ENCODE measurements around the gene AKAP8L. TPM values are rescaled to one million over a fixed set of nuclear protein-coding genes. Genes with fewer than 3 reads are reported as not detected.
"Not testable (repeated sequence)": the region's sequence is repeated elsewhere in the genome, so short reads cannot be mapped to it uniquely, and the experiment has no call there.

The AKAP8L gene
- total RNA-seq, 1 donor from 2014 or later, result 133 TPM

DNA sequence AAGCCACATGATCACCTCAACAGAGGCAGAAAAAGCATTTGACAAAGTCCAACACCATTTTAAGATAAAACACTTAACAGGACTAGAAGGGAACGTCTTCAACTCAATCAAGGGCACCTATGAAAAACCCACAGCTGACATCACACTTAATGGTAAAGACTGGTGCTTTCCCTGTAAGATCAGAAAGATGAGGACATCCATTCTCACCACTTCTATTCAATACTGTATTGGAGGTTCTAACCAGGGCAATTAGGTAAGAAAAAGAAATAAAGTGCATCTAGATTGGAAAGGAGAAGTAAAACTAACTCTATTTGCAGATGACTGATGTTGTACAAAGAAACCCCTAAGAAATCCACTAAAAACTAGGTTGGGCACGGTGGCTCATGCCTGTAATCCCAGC lies 28.0 kb downstream of the AKAP8L start:
- DNase-seq (ENCODE audit: low spot score), result no peak

DNA sequence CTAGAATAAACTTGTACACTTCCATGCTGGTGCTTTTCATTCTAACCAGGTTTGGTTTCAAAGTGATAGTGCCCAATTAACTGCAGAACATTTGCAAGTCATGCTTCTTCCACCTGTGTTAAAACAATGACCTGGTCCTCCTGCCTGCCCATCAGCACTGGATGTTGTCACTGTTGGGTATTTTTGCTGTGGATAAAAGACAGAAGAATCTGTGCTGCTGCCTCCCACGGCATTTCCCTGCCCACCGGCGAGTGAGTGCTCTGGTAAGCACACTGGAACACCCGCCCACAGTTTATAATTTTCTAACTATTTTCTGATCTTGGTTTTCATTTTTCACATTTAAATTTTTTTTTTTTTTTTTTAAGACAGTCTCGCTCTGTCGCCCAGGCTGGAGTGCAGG lies 36.9 kb downstream of the AKAP8L start:
- DNase-seq (ENCODE audit: low spot score), result no peak

DNA sequence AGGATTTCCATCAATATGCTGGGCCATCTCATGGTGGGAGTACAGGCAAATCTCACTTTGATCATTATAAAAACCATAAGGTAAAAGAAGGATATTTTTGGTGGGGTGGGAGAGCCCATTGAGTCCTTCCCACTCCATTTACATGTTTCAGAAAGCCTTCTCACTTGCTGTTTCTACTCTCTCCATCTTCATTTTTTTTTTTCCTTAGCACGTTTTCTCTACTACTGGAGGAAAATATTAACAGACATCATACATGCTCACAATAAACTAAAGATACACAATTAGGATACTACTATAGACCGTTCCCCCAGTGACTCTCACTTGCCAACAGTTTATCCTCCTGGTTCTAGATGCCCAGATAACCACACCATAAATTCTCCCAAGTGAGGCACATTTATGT lies 37.4 kb downstream of the AKAP8L start:
- DNase-seq (ENCODE audit: low spot score), result no peak

DNA sequence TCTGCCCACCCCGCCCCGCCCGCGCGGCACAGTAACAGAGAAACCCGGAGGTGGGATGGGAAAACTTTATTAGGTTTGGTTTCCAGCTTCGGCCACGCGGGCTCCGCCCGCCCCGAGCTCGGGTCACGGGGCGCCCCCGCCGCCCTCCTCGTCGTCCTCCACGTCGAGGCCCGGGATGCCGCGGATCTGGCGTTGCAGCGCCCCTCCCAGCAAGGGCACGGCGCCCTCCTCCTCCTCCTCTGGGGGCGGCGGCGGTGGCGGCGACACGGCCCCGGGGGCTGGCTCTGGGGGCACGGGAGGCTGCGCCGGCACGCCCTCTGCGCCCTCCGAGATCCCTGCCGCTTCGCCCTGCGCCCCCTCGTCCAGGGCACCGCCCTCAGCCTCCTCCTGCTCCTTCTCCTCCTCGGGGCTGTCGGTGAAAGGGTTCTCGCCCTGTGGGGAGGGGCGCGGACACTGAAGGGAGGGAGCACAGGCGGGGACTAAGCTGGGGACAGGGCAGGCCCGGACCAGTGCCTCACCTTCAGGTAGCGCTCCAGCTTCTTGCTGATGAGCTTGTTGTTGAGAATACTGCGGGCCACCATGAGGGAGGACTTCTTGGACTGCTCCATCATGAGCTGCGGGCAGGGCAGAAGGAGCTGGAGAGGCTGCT lies 38.7 kb downstream of the AKAP8L start:
- peak; percentile 82 for DNase-seq (ENCODE audit: low spot score)

DNA sequence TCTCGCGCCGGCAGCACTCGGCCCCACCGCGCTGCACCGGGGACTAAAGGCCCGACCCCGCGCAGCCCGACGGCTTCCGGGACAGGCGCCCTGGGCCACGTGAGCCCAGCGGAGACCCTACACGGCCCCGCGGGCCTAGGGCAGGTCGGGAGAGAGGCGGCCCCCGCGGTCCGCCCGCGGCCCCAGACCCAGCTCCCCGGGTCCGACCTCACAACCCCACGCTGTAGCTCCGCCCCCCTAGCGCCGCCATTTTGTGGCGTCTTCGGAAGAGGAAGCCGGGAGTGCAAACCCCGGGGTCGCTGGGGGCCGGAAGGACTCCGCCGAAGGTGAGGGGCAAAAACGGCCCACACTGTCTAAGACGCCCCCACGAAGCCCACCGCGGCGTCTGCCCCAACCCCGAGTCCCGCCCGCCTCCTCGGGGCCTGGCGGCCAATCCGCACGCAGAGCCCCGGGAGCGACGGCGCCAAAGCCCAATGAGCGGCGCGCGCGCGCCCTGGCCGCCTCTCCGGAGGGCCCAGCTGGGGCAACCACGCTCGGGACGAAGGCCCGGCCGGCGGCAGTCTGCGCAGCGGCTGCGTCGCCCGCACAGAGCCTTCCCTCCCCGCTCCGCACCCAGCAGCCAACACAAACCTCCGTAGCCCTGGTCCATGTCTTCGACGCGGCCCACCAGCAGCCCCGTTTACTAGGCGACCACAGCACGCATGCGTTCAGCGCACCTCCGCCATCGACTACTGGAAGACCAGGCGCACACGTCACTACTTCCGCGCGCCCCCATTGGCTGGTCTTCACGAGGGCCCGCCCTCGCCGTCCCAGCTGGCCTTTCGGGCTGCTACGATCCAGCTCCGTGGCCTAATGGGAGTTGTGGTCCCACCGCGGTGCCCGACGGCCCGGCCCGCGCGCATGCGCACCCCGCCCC lies 39.4 kb downstream of the AKAP8L start, which contains the start of gene AKAP8:
TSS of gene AKAP8 (minus strand) at position 705 of the 916 bp plus-strand sequence. CDS start at position 649, 56 bp downstream.
- DNase-seq (ENCODE audit: low spot score), result peak; percentile 98

DNA sequence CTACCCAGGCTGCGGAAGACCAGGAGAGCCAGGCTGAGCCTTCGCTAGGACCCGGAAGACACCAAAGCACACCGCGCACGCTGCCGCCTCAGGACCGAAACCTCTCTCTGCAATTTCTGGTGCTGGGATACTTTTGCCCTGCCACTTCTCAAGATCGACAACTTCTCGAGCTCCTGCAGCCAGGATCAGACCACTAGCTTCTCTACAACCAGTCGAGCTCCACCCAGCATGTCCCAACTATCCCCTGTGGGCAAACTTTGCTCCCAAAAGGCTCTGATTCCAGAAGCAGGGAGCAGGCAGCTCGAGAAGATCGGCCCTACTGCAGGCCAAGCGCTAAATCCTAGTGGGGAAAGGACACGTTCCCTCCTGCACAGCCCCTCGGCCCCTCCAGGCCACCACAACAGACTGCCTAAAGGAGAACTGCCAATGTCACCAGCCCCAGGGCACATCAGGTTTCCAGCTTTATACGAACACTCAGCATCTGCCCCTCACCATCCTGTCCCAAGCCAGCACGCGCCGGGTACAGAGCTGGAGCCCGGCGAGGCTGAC lies 40.2 kb downstream of the AKAP8L start:
- DNase-seq (ENCODE audit: low spot score), result peak; percentile 64

DNA sequence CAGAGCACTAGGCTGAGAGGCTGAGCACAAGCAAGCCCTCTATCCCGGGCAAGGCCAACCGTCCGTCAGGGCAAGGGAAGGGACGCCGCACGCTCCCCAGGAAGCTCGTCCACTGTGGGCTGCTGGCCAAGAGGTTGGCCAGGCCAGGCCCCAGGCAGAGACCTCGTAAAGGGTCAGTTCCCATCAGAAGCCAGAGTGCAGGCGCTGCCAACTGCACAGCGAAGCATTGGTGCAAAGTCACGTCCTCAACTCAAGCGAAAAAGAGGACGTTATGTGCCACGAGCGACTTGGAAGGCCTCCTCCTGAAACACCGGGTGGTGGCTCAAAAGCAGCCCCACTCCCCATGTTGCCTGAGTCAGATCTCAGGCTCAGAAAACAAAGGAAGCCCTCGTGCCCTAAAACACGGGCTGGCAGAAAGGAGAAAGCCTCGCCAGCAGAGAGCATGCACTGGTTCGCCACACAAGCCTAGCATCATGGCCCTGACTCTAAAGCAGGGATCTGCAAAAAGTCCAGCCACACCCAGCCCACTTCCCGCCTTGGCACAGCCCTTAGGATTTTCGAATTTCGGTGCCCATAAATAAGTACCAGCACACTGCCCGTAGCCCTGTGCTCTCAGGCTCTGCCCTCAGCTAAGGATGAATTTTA lies 43.9 kb downstream of the AKAP8L start:
- DNase-seq (ENCODE audit: low spot score), result no peak

DNA sequence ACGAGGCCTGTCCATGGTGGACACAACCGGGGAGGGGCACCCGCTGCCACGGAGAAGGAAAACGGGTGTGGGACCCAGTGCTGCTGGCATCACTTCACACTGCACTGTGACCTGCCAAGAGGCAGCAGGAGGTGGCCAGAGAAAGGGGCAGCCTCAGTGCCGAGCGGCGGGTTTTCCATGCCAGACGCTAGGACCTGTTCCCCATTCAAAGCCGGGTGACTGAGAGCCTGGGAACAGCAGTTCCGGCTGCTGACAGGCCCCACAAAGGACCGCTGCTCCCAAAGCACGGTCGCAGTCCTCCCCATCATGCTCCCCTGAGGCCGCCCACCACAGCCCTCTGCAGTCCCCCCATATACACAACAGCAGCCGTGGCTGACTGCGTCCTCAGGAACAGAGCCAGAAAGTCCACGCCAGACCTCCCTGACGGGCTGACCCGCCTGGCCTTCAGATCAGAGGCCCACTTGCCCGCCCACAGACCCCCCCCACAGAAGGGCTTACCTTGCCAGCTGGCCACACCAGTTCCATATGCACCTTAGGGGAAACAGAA lies 44.6 kb downstream of the AKAP8L start:
- no peak for DNase-seq (ENCODE audit: low spot score)

DNA sequence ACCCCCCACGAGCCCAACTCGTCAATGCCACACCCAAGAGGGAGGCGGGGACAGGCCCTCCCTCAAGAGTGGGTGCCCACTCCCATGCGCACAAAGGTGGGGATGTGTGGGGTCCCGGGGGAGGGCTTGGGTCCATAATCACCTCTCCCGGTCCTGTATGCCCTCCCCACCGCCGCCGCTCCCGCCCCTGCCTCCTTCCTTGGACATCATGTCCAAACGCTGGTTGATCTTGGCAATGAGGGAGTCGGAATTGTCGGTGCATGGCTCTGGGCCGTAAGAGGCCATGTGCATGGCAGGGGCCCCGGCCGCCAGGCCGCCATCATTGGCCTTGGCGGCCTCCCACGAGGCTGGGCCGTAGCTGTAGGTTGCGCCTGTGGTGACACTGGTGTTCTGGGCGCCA lies 45.1 kb downstream of the AKAP8L start:
- DNase-seq (ENCODE audit: low spot score), result no peak

DNA sequence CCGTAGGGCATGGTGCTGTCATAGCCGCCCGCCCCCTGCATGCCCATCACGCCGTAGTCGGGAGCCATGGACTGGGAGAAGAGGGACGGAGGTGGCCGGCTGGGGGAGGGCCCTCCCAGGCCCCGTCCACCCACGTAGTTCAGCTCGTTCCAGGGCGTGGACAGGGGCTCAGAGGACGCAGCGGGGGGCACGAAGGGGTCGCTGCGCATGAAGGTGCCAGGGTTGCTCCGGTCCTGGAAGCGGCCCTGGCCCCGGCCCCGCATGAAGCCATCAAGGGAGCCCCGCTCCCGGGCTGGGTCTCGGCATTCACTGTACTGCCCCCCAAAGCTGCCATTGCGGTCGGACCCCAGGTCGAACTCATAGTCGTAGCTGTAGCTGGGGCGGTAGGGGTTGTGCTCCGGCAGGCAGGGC lies 45.9 kb downstream of the AKAP8L start:
- DNase-seq (ENCODE audit: low spot score), result no peak

DNA sequence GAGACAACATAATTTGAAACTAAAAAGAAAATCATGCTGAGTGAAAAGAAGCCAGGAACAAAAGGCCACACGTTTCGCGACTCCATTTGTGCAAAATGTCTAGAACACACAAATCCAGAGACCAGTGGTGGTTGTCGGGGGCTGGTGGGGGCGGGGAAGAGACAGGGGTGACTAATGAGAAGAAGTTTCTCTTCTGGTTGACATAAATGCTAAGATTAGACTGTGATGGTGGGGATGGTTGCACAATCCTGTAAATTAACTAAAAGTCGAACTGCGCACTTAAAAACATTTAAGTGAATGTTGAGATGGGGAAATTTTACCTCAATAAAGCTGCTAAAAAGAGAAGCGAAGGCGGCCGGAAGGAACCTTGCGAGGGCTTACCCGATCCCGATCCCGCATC lies 46.3 kb downstream of the AKAP8L start:
- DNase-seq (ENCODE audit: low spot score), result no peak

DNA sequence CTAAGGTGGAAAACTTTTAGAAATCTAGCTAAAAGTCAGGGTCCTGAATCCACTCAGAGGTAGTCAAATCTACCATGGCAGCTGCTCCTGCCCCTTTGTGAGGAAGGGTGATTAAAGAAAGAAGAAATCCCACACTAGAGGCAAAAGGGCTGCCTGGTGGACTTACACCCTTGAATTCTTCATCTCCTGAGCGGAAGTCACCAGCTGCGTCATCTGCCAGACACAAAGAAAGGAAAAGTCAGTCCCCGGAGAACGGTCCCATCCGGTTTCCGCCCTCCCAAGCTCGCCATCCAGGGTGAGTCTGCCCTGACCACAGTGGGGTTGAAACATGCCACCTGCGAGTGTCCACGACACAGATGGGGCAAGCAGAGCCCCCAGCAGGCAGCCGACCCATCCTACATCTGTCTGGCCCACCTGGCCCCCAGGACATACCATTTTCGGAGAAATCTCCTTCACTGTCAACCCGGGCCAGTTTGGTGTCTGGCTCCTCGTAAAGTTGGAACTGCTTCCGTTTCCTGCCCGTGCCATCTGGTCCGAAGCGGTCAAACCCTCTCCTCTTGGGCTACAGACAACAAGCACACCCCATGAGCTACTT lies 46.9 kb downstream of the AKAP8L start:
- DNase-seq (ENCODE audit: low spot score), result no peak

DNA sequence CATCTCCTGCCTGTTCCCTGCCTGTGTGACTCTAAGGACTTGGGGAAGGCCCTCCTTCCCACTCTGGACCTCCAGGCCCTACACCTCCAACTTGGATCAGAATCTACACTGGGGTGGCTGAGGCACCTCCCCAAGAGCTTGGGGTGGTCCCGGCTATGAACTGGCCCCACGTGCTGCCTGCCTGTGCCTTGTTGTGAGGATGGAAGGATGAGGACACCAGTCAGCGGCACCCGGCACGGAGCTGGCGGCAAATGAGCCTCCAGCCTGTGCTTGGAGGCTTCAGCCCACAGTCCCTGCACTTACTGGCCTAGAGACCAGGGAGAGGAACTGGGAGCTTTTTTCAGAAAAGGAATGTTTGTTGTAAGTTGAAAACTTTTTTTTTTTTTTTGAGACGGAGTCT lies 47.7 kb downstream of the AKAP8L start:
- no peak for DNase-seq (ENCODE audit: low spot score)

DNA sequence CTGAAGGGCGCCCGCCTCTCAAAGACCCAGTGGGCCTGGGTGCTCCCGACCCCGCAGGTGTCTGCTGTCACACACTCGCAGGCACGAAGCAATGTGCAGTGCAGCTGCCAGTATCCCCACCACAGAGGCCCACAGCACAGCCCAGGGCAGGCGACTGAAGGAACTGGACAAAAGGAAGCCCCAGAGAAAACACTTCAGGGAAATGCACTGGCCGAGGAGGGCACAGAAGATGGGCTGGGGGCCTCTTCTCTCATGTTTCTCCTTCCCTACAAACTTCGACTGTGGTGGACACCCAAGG lies 49.2 kb downstream of the AKAP8L start:
- no peak for DNase-seq (ENCODE audit: low spot score)

DNA sequence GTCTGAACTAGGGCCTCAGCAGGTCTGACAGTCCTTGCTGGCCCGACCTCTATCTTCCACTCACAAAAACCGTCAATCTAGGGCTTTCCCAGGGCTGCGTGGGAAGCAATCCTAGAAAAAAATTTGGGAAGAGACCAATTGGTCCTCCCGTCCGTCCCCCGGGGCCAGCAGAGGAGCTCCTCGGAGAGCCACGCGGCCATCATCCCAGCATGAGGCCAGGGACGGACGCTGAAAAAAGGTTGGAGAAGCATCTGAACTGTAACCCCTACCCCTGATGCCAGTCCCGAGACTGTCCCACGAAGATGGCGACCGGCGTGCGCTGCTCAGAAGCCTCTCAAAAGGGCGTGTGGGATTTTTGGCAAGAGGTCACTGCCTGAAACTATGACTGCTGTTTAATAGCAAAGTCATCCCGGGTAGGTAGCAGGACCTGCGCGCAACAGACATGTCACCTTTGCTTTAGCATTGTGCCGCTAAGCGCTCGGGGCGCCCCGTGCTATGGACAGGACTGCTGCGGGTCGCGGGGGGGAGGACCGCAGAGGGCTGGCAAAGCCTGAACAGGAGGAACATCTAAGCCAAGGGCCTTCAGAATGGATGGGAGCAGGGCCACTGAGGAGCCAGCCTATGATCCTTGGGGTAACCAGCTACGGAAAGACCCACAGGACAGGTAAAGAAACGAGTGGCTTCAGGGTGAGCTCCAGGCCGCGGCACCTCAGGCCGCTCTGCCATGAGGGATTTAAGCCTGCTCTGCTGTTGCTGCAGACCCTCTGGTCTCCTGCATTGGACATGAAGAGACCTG lies 49.8 kb downstream of the AKAP8L start:
- no peak for DNase-seq (ENCODE audit: low spot score)

DNA sequence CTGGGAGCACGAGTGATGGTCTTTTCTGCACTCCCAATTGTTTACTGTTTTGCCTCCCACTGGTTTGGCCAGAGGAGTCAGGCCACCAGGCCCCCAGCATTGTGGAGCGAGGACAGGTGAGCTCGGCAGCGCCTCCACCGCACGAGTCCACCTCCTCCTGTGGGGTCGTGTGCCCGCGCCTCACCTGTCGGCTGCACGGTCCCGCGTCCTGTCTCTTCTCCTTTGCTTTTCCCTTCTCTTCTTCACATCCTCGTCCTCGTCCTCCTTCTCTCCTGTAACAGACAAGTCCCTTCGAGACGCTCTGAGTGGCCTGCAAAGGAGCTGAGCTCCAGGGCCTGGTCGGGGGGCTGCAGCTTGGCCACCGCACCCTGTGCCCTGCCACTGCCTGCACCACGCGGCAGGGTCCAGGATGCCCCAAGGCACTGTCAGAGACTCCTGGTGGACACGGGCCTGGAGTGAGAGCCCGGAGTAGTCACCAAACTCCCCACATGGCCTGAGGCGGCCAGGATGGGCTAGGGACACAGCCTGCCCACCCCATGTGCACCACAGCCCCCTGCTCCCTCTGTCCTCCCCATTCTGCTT lies 50.6 kb downstream of the AKAP8L start:
- no peak for DNase-seq (ENCODE audit: low spot score)

DNA sequence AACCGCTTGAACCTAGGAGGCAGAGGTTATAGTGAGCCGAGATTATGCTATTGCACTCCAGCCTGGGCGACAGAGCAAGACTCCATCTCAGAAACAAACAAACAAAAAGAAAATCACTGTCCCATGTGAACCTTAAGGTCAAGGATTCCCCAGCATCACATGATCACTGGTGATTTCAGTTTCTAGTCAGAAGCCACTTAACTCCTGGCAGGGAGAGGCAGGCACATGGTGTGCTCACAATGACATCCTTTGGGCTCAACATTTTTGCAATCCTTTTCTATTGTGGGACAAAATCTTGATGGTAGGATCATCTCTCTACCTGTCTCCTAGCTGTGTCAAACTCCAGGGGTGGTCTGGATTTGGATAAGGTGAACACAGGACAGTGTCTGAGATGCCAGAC lies 51.3 kb downstream of the AKAP8L start:
- no peak for DNase-seq (ENCODE audit: low spot score)

DNA sequence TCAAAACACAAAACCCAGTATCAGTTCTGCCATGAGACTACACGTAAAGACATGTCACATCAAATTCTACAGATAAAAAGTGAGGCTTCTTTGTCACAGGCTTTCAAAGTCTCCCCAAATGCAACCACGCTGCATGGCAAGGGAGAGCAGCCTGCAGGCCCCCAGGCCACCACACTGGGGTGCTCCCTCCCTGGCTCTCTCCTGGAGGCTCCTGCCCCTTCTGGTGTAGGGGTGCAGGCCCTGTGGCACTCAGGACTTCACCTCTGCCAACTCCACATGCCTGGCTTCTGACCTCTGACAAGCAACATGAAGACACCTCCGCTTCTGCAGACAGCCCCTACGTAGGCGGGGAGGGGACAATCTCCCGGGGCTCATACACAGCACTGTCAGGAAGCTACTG lies 53.5 kb downstream of the AKAP8L start:
- DNase-seq (ENCODE audit: low spot score), result no peak

DNA sequence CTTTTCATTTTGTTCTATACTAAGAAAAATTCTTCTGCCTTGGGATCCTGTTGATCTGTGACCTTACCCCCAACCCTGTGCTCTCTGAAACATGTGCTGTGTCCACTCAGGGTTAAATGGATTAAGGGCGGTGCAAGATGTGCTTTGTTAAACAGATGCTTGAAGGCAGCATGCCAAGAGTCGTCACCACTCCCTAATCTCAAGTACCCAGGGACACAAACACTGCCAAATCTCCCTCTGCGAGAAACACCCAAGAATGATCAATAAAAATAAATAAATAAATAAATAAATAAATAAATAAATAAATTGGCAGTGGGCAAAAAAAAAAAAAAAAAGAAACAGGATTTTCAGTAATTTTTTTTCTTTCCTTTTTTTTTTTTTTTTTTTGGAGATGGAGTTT lies 55.0 kb downstream of the AKAP8L start:
- DNase-seq (ENCODE audit: low spot score), result not testable (repeated sequence)

DNA sequence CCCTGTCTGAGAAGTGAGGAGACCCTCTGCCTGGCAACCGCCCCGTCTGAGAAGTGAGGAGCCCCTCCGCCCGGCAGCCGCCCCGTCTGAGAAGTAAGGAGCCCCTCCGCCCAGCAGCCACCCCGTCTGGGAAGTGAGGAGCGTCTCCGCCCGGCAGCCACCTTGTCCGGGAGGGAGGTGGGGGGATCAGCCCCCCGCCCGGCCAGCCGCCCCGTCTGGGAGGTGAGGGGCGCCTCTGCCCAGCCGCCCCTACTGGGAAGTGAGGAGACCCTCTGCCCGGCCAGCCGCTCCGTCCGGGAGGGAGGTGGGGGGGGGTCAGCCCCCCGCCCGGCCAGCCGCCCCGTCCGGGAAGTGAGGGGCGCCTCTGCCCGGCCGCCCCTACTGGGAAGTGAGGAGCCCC lies 55.7 kb downstream of the AKAP8L start:
- not testable (repeated sequence) for DNase-seq (ENCODE audit: low spot score)

DNA sequence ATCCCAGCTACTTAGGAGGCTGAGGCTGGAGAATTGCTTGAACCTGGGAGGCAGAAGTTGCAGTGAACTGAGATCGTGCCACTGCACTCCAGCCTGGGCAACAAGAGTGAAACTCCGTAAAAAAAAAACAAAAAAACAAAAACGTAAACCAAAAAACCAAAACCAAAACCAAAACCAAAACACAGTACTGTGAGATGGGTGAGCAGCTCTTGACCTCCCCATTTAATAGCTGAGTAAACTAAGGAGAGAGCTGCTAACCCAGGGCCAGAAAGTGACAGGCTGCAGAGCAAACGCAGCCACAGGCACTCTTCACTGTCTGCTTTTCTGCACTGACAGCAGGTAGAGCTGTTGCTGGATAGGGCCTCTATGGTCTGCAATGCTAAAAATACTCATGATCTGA lies 58.8 kb downstream of the AKAP8L start:
- not testable (repeated sequence) for DNase-seq (ENCODE audit: low spot score)
